Breast epithelium (tissue), 3 donors: ENCODE data around the gene PDE4D.

Experiments used
- CTCF ChIP-seq, 3 donors: fragments of 450-650 bp; IDR thresholded peaks; one replicate each; pipeline ENCODE4 v1.5.1; 2016 to 2017; ENCODE audit warnings: antibody characterized with exemption in 3 of 3, mild to moderate bottlenecking in 3 of 3, moderate library complexity in 3 of 3
- POLR2A ChIP-seq: fragments of 450-650 bp; IDR thresholded peaks from one replicate; pipeline ENCODE4 v1.6.1; 2016; ENCODE audit warnings: antibody characterized with exemption, mild to moderate bottlenecking, moderate library complexity
- POLR2AphosphoS5 ChIP-seq, 3 donors: sonication (generic); formaldehyde crosslinking; IDR thresholded peaks; one replicate each; pipeline ENCODE4 v1.6.1; 2017; ENCODE audit warnings: antibody characterized with exemption in 3 of 3

GRCh38 chr5:59674763-59675162, 218.8 kb downstream of the PDE4D start:
- no peak for TF ChIP-seq POLR2AphosphoS5 (IDR thresholded peaks at IDR 0.05)
- no peak for TF ChIP-seq POLR2A
- TF ChIP-seq CTCF (IDR thresholded peaks at IDR 0.05) = no peak
